Neutrophil (primary cell): ENCODE results near the gene CSNK1G1.

ENCODE experiments used
- H3K27ac ChIP-seq: fragments of 200-600 bp; sonication (generic); 2 replicates; pipeline ENCODE4 v1.5.1; 2016; ENCODE audit warnings: mild to moderate bottlenecking, moderate library complexity
- H3K27me3 ChIP-seq: fragments of 200-600 bp; sonication (generic); 2 replicates; pipeline ENCODE4 v1.6.0; 2016; ENCODE audit warnings: mild to moderate bottlenecking
- H3K36me3 ChIP-seq: fragments of 200-600 bp; sonication (generic); 2 replicates; pipeline ENCODE4 v1.5.1; 2017
- H3K4me1 ChIP-seq, 2 experiments: fragments of 200-600 bp in 1 of 2; sonication (generic) in 1 of 2; 1 replicate in 1 of 2; 2 replicates in 1 of 2; pipeline versions ENCODE4 v1.5.1 to v1.6.1; 2013 to 2016; ENCODE audit warnings: low read depth in 1 of 2, low read length in 1 of 2, mild to moderate bottlenecking in 1 of 2, moderate library complexity in 1 of 2; ENCODE audit not compliant: control insufficient read depth in 1 of 2, insufficient read depth in 1 of 2
- H3K4me3 ChIP-seq, 2 experiments: fragments of 200-600 bp in 1 of 2; sonication (generic) in 1 of 2; 1 replicate in 1 of 2; 2 replicates in 1 of 2; pipeline ENCODE4 v1.5.1; 2013 to 2016; ENCODE audit warnings: low read depth in 1 of 2, low read length in 1 of 2, mild to moderate bottlenecking in 1 of 2, moderate library complexity in 1 of 2
- H3K9me3 ChIP-seq: fragments of 200-600 bp; sonication (generic); 2 replicates; pipeline ENCODE4 v1.5.1; 2016
- TF ChIP-seq, protein P1 (sequence below): fragments of 200-600 bp; sonication (generic); IDR thresholded peaks from 2 replicates; pipeline ENCODE4 v1.5.1; 2016; ENCODE audit warnings: antibody characterized with exemption

The CSNK1G1 gene

GRCh38 chr15:64288999-64289398, 67.0 kb downstream of the CSNK1G1 start:
- H3K9me3 ChIP-seq, result no peaks in the 10 kb centered on the region
- H3K36me3 ChIP-seq, result no peaks in the 10 kb centered on the region
- peaks cover 3 to 4% of the 10 kb centered on the region in 2 experiments for H3K4me1 ChIP-seq
- H3K27me3 ChIP-seq, result no peaks in the 10 kb centered on the region
- no peak overlapping the region for H3K4me3 ChIP-seq
- no peak overlapping the region for H3K27ac ChIP-seq
- TF ChIP-seq, protein P1, sequence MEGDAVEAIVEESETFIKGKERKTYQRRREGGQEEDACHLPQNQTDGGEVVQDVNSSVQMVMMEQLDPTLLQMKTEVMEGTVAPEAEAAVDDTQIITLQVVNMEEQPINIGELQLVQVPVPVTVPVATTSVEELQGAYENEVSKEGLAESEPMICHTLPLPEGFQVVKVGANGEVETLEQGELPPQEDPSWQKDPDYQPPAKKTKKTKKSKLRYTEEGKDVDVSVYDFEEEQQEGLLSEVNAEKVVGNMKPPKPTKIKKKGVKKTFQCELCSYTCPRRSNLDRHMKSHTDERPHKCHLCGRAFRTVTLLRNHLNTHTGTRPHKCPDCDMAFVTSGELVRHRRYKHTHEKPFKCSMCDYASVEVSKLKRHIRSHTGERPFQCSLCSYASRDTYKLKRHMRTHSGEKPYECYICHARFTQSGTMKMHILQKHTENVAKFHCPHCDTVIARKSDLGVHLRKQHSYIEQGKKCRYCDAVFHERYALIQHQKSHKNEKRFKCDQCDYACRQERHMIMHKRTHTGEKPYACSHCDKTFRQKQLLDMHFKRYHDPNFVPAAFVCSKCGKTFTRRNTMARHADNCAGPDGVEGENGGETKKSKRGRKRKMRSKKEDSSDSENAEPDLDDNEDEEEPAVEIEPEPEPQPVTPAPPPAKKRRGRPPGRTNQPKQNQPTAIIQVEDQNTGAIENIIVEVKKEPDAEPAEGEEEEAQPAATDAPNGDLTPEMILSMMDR, result no peak

GRCh38 chr15:64288577-64288976, 67.4 kb downstream of the CSNK1G1 start:
- TF ChIP-seq, protein P1, result no peak
- no peak overlapping the region for H3K27ac ChIP-seq
- H3K4me1 ChIP-seq, result peaks cover 6 to 8% of the 10 kb centered on the region in 2 experiments
- no peak overlapping the region for H3K4me3 ChIP-seq
- no peaks in the 10 kb centered on the region for H3K36me3 ChIP-seq
- H3K9me3 ChIP-seq, result no peaks in the 10 kb centered on the region
- no peaks in the 10 kb centered on the region for H3K27me3 ChIP-seq

GRCh38 chr15:64287953-64288352, 68.0 kb downstream of the CSNK1G1 start:
- H3K9me3 ChIP-seq, result no peaks in the 10 kb centered on the region

GRCh38 chr15:64286473-64286872, 69.5 kb downstream of the CSNK1G1 start:
- TF ChIP-seq, protein P1, result no peak
- peaks cover 6 to 8% of the 10 kb centered on the region in 2 experiments for H3K4me1 ChIP-seq
- H3K27ac ChIP-seq, result no peak overlapping the region
- H3K27me3 ChIP-seq, result no peaks in the 10 kb centered on the region
- no peaks in the 10 kb centered on the region for H3K9me3 ChIP-seq
- no peak overlapping the region for H3K4me3 ChIP-seq
- H3K36me3 ChIP-seq, result no peaks in the 10 kb centered on the region

More at GRCh38 chr15:64287953-64288352, 68.0 kb downstream of the CSNK1G1 start:
- Histone ChIP-seq H3K4me1 (peaks cover 6 to 8% of the 10 kb centered on the region in 2 experiments), H3K36me3 (no peaks in the 10 kb centered on the region), H3K27ac (no peak overlapping the region), H3K4me3 (no peak overlapping the region), H3K27me3 (no peaks in the 10 kb centered on the region)
- TF ChIP-seq, protein P1, result no peak

DNA sequence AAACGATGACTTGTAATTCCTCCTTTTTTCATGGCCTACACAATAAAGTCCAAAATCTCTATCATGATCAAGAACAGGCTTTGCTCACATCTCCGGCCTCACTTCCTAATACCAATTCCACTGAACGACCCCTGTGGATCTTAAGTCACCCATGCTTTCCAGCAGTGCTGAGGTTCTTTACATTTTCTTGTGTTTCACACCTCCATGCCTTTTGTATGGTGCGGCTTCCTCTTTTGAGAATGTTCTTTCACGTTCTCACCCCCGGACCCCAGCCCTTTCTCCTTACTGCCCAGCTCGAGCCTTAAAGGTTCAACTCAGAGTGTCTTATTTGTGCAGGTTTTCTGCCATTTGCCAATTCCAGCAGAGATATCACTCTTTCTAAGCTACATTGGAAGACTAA, 70.1 kb downstream of the CSNK1G1 start:
- Histone ChIP-seq H3K4me1 (peaks cover 6 to 8% of the 10 kb centered on the region in 2 experiments), H3K27me3 (no peaks in the 10 kb centered on the region), H3K36me3 (no peaks in the 10 kb centered on the region), H3K9me3 (no peaks in the 10 kb centered on the region), H3K27ac (no peak overlapping the region), H3K4me3 (no peak overlapping the region)
- TF ChIP-seq, protein P1, result no peak

- Histone ChIP-seq H3K4me3 (no peak overlapping the region), H3K4me1 (peaks cover 6 to 13% of the 10 kb centered on the region in 2 experiments), H3K36me3 (no peaks in the 10 kb centered on the region), H3K9me3 (no peaks in the 10 kb centered on the region), H3K27me3 (no peaks in the 10 kb centered on the region), H3K27ac (no peak overlapping the region)
- TF ChIP-seq, protein P1, result no peak
Observed at GRCh38 chr15:64285150-64285549, 70.8 kb downstream of the CSNK1G1 start.
